ENCODE data around the gene RASGRP4.

The RASGRP4 gene

DNA sequence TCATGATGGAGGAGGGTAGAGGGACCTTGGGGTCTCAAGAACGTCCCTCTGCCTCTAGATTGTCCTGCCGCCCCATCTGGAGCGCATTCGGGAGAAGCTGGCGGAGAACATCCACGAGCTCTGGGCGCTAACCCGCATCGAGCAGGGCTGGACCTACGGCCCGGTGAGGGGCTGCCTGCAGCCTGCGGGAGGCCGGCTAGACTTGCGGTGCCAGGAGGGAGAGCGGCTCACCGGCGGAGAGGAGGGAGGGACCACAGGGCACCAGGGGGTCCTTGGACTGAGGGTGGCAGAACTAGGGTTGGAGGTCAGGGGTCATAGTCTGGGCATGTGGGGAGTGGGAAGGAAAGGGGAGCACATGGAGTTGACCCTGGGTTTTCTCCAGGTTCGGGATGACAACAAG lies 37.3 kb upstream of the RASGRP4 start:
- Histone ChIP-seq H3K9me3 (ENCODE audit: control insufficient read depth, insufficient read depth, low read length) (no peaks in the 10 kb centered on the region), H3K27me3 (ENCODE audit: control insufficient read depth, insufficient read depth, low read length) (no peaks in the 10 kb centered on the region), H3K9ac (ENCODE audit: low read depth, low read length) (no peak overlapping the region), H3K36me3 (ENCODE audit: control insufficient read depth, insufficient read depth, low read length) (peaks cover 72% of the 10 kb centered on the region), H3K27ac (ENCODE audit: low read depth, low read length) (no peak overlapping the region), H3K4me3 (ENCODE audit: low read depth, low read length) (no peak overlapping the region), H3K4me1 (ENCODE audit: control insufficient read depth, insufficient read depth, low read length) (no peaks in the 10 kb centered on the region)

DNA sequence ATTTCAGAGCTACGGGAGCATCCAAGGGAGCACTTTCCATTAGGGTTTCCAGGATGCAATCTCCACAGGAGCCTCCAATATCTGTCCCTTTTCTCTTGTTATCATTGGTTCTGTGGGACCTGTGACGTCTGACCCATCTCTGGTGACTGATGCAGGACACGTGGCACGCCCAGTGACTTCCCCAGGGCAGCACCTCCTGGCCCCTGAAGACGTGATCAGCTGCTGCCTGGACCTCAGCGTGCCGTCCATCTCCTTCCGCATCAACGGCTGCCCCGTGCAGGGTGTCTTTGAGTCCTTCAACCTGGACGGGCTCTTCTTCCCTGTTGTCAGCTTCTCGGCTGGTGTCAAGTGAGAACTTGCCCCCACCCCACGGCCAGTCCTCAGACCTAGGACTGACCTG lies 33.0 kb upstream of the RASGRP4 start:
- H3K4me3 ChIP-seq (ENCODE audit: low read depth, low read length), result no peak overlapping the region
- peaks cover 64% of the 10 kb centered on the region for H3K36me3 ChIP-seq (ENCODE audit: control insufficient read depth, insufficient read depth, low read length)

DNA sequence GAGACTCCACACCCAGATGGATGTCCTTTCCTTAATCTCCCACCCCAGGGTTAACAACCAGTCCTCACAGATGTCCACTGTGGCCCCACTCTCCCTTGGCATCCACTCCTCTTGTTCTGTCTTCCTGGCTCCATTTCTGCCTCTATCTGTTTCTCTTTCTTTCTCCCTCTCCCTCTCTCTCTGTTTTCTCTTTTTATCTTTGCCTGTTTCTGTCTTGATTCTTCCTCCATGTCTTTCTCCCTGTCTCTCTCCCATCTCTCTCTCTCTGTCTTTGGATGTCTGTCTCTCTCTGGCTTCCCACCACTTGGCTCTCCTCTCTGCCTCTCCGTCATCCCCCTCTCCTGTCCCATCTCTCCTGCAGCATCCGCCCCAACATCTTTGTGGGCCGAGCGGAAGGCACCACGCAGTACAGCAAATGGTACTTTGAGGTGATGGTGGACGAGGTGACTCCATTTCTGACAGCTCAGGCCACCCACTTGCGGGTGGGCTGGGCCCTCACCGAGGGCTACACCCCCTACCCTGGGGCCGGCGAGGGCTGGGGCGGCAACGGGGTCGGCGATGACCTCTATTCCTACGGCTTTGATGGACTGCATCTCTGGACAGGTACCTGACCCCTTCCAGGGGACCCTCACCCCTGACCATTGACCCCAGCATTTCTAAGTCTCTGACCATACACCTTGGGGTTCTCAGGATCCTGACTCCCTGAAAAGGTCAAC lies 31.8 kb upstream of the RASGRP4 start:
- Histone ChIP-seq H3K9ac (ENCODE audit: low read depth, low read length) (no peak overlapping the region), H3K36me3 (ENCODE audit: control insufficient read depth, insufficient read depth, low read length) (peaks cover 65% of the 10 kb centered on the region), H3K4me1 (ENCODE audit: control insufficient read depth, insufficient read depth, low read length) (no peaks in the 10 kb centered on the region), H3K27ac (ENCODE audit: low read depth, low read length) (no peak overlapping the region), H3K27me3 (ENCODE audit: control insufficient read depth, insufficient read depth, low read length) (no peaks in the 10 kb centered on the region), H3K9me3 (ENCODE audit: control insufficient read depth, insufficient read depth, low read length) (no peaks in the 10 kb centered on the region), H3K4me3 (ENCODE audit: low read depth, low read length) (no peak overlapping the region)

More for the DNA sequence above, 33.0 kb upstream of the RASGRP4 start:
- Histone ChIP-seq H3K9me3 (ENCODE audit: control insufficient read depth, insufficient read depth, low read length) (no peaks in the 10 kb centered on the region), H3K4me1 (ENCODE audit: control insufficient read depth, insufficient read depth, low read length) (no peaks in the 10 kb centered on the region), H3K27ac (ENCODE audit: low read depth, low read length) (no peak overlapping the region), H3K27me3 (ENCODE audit: control insufficient read depth, insufficient read depth, low read length) (no peaks in the 10 kb centered on the region), H3K9ac (ENCODE audit: low read depth, low read length) (no peak overlapping the region)

DNA sequence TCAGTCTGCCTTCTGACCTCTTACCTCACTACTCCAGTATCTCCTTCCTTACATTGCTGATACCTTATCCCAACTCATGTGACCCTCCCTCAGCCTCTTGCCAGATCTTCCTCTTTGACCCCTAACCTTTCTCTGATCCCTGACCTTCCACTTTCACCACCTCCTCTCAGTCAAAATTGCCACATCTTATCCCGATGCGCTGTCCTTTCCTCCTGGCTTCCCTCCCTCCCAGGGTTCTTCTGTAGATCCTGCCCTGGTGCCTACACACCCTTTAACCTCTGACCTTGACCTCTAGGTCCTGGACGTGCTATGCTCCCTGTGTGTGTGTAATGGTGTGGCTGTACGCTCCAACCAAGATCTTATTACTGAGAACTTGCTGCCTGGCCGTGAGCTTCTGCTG lies 31.2 kb upstream of the RASGRP4 start:
- no peak overlapping the region for H3K4me3 ChIP-seq (ENCODE audit: low read depth, low read length)
- H3K9ac ChIP-seq (ENCODE audit: low read depth, low read length), result no peak overlapping the region
- no peaks in the 10 kb centered on the region for H3K27me3 ChIP-seq (ENCODE audit: control insufficient read depth, insufficient read depth, low read length)
- H3K4me1 ChIP-seq (ENCODE audit: control insufficient read depth, insufficient read depth, low read length), result peaks cover 4% of the 10 kb centered on the region; the same call in 1 of the 2 replicates
- H3K36me3 ChIP-seq (ENCODE audit: control insufficient read depth, insufficient read depth, low read length), result peaks cover 66% of the 10 kb centered on the region
- H3K9me3 ChIP-seq (ENCODE audit: control insufficient read depth, insufficient read depth, low read length), result no peaks in the 10 kb centered on the region
- no peak overlapping the region for H3K27ac ChIP-seq (ENCODE audit: low read depth, low read length)

DNA sequence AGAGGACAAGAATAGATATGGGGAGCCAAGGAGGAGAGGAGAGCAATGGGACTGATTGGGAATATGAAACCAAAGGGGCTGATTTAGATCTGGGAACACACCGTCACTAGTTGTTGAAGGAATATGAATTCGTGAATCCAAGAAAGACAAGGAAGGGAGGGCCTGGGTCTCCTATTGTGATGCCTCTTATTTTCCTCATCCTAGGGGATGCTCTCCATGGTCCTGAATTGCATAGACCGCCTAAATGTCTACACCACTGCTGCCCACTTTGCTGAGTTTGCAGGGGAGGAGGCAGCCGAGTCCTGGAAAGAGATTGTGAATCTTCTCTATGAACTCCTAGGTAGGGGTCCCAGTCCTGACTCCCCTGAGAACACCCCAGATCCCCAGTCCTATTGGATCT lies 29.0 kb upstream of the RASGRP4 start:
- Histone ChIP-seq H3K4me3 (ENCODE audit: low read depth, low read length) (no peak overlapping the region), H3K9ac (ENCODE audit: low read depth, low read length) (no peak overlapping the region), H3K36me3 (ENCODE audit: control insufficient read depth, insufficient read depth, low read length) (peaks cover 68% of the 10 kb centered on the region), H3K27me3 (ENCODE audit: control insufficient read depth, insufficient read depth, low read length) (no peaks in the 10 kb centered on the region), H3K27ac (ENCODE audit: low read depth, low read length) (no peak overlapping the region), H3K9me3 (ENCODE audit: control insufficient read depth, insufficient read depth, low read length) (no peaks in the 10 kb centered on the region), H3K4me1 (ENCODE audit: control insufficient read depth, insufficient read depth, low read length) (peaks cover 4% of the 10 kb centered on the region; the same call in 1 of the 2 replicates)

DNA sequence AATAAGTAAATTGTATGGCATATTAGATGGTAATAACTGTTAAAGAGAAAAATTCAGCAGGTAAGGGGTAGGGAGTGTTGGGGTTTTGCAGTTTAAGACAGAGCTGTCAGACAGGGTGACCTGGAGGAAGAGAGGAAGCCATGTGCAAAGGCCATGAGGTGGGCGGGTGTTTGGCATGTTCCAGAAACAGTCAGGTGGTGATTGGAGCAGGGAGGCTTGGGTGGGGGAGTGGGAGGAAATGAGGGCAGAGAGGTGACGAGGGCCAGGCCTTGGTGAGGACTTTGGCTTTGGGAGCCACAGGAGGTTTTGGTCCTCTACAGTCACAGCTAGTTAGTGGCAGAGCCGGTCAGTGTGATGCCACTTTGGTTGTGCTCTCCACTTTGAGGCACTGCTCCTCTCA lies 27.6 kb upstream of the RASGRP4 start:
- Histone ChIP-seq H3K27ac (ENCODE audit: low read depth, low read length) (no peak overlapping the region), H3K4me3 (ENCODE audit: low read depth, low read length) (no peak overlapping the region), H3K27me3 (ENCODE audit: control insufficient read depth, insufficient read depth, low read length) (no peaks in the 10 kb centered on the region), H3K4me1 (ENCODE audit: control insufficient read depth, insufficient read depth, low read length) (peaks cover 4% of the 10 kb centered on the region; the same call in 1 of the 2 replicates), H3K9ac (ENCODE audit: low read depth, low read length) (no peak overlapping the region), H3K36me3 (ENCODE audit: control insufficient read depth, insufficient read depth, low read length) (peaks cover 58% of the 10 kb centered on the region), H3K9me3 (ENCODE audit: control insufficient read depth, insufficient read depth, low read length) (no peaks in the 10 kb centered on the region)

DNA sequence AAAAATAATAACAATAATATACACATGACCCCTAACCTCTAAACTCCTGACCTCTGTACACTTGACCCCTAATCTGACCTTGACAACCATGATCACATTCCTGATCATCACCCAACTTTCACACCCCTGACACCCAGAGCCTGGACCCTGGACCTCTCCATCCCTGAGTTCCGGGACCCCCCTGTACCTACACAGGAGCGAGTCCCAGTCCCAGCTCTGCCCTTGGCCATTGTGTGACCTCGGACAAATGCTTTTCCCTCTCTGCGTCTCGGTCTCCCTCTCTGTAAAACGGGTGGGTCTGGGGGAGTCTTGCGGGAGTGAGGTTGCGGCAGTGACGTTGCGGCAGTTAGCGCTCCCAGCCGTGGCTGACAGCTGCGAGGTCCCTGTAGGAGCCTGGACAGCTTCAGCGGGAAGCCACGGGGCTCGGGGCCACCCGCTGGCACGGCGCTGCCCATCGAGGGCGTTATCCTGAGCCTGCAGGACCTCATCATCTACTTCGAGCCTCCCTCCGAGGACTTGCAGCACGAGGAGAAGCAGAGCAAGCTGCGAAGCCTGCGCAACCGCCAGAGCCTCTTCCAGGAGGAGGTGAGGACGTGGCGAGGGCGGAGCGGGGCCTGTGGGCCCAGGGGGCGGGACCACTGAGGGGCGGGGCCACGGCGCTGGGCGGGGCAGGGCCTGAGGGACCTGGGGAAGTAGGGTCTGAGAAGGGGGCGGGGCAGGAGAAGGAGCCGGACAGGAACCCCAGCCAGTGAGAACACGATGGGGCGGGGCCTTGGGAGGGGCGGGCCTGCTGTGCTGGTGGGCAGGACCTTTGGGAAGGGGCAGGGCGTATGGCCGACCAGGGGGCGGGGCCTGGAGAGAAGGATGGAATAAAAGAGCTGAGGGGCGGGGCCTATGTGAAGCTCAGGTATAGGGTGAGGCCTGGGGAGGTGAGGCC lies 26.7 kb upstream of the RASGRP4 start:
- peak overlapping the region; percentile 31; the same call in 1 of the 2 replicates for H3K9ac ChIP-seq (ENCODE audit: low read depth, low read length)
- no peaks in the 10 kb centered on the region for H3K9me3 ChIP-seq (ENCODE audit: control insufficient read depth, insufficient read depth, low read length)
- H3K4me1 ChIP-seq (ENCODE audit: control insufficient read depth, insufficient read depth, low read length), result peaks cover 4% of the 10 kb centered on the region; the same call in 1 of the 2 replicates
- H3K27ac ChIP-seq (ENCODE audit: low read depth, low read length), result no peak overlapping the region
- H3K36me3 ChIP-seq (ENCODE audit: control insufficient read depth, insufficient read depth, low read length), result peaks cover 52% of the 10 kb centered on the region
- no peaks in the 10 kb centered on the region for H3K27me3 ChIP-seq (ENCODE audit: control insufficient read depth, insufficient read depth, low read length)
- H3K4me3 ChIP-seq (ENCODE audit: low read depth, low read length), result no peak overlapping the region

DNA sequence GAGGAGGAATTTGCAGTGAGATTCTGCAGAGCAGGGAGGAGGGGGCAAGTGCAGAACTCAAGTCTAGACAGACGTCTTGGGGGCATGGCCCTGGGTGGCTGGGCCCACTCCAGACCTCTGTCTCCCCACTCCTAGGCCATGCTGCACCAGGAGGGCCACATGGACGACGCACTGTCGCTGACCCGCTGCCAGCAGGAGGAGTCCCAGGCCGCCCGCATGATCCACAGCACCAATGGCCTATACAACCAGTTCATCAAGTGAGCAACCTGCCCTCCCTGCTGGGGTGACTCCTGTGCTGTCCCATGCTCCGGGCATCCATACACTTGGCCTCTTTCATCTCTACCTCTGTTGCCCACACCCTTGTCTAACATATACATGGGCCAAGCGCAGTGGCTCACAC lies 25.6 kb upstream of the RASGRP4 start:
- peaks cover 4% of the 10 kb centered on the region; the same call in 1 of the 2 replicates for H3K4me1 ChIP-seq (ENCODE audit: control insufficient read depth, insufficient read depth, low read length)

DNA sequence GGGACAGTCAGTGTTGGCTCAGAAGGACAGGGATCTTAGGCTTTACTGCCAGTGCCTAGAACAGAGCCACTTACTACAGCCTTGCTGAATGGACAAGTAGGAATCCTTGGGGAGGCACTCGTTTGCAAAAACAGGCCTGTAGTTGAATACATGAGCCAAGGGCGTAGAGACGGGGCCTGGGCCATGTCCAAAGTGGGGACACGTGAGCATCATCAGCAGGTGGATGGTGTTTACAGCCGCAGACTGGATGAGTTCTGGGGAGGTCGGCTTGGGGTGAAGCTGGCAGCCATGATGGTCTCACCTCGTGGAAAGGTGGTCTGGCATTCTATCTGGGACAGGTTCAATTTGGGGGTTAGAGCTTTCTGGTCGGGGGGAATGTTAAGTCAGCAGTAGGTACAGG lies 25.0 kb upstream of the RASGRP4 start:
- Histone ChIP-seq H3K36me3 (ENCODE audit: control insufficient read depth, insufficient read depth, low read length) (peaks cover 52% of the 10 kb centered on the region), H3K9me3 (ENCODE audit: control insufficient read depth, insufficient read depth, low read length) (no peaks in the 10 kb centered on the region), H3K4me1 (ENCODE audit: control insufficient read depth, insufficient read depth, low read length) (peaks cover 4% of the 10 kb centered on the region; the same call in 1 of the 2 replicates), H3K27ac (ENCODE audit: low read depth, low read length) (no peak overlapping the region), H3K9ac (ENCODE audit: low read depth, low read length) (no peak overlapping the region), H3K4me3 (ENCODE audit: low read depth, low read length) (no peak overlapping the region), H3K27me3 (ENCODE audit: control insufficient read depth, insufficient read depth, low read length) (no peaks in the 10 kb centered on the region)

More for the DNA sequence above, 25.6 kb upstream of the RASGRP4 start:
- no peaks in the 10 kb centered on the region for H3K9me3 ChIP-seq (ENCODE audit: control insufficient read depth, insufficient read depth, low read length)
- H3K9ac ChIP-seq (ENCODE audit: low read depth, low read length), result no peak overlapping the region
- no peak overlapping the region for H3K27ac ChIP-seq (ENCODE audit: low read depth, low read length)
- peaks cover 48% of the 10 kb centered on the region for H3K36me3 ChIP-seq (ENCODE audit: control insufficient read depth, insufficient read depth, low read length)
- H3K4me3 ChIP-seq (ENCODE audit: low read depth, low read length), result no peak overlapping the region
- no peaks in the 10 kb centered on the region for H3K27me3 ChIP-seq (ENCODE audit: control insufficient read depth, insufficient read depth, low read length)

DNA sequence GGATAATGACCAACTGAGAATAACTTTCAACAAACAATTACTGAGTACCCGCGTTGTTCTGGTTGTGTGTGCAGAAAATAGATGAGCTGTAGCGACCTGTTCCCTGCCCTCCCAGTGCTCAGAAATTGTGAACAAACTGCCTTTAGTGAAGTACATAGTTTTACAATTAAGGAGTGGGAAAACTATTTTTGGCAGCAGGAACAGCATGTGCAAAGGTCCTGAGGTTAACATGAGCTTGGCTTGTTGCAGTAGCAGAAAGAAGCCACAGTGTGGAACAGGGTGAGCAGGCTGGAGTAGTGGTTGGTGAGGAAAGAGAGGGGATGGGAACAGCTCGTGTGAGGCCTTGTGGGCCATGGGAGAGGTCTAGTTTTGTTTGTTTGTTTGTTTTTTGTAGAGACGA lies 23.5 kb upstream of the RASGRP4 start:
- Histone ChIP-seq H3K4me1 (ENCODE audit: control insufficient read depth, insufficient read depth, low read length) (peaks cover 4% of the 10 kb centered on the region; the same call in 1 of the 2 replicates), H3K27ac (ENCODE audit: low read depth, low read length) (no peak overlapping the region), H3K36me3 (ENCODE audit: control insufficient read depth, insufficient read depth, low read length) (peaks cover 50% of the 10 kb centered on the region), H3K4me3 (ENCODE audit: low read depth, low read length) (no peak overlapping the region), H3K9me3 (ENCODE audit: control insufficient read depth, insufficient read depth, low read length) (no peaks in the 10 kb centered on the region), H3K9ac (ENCODE audit: low read depth, low read length) (no peak overlapping the region), H3K27me3 (ENCODE audit: control insufficient read depth, insufficient read depth, low read length) (no peaks in the 10 kb centered on the region)

DNA sequence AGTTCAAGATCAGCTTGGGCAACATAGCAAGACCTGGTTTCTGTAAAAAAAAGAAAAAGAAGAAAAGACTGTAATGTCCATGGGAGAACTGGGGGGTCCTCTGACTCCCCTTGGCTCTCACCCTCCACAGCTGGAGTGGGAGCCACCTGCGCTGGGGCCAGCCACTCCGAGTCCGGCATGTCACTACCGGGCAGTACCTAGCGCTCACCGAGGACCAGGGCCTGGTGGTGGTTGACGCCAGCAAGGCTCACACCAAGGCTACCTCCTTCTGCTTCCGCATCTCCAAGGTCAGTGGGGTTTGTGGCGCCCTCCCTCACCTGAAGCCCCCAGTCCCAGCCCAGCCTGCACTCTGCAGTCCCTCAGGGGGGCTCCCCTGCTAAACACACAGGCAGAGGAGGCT lies 22.2 kb upstream of the RASGRP4 start:
- H3K4me1 ChIP-seq (ENCODE audit: control insufficient read depth, insufficient read depth, low read length), result peaks cover 4% of the 10 kb centered on the region; the same call in 1 of the 2 replicates
- H3K36me3 ChIP-seq (ENCODE audit: control insufficient read depth, insufficient read depth, low read length), result peaks cover 57% of the 10 kb centered on the region
- no peak overlapping the region for H3K4me3 ChIP-seq (ENCODE audit: low read depth, low read length)
- H3K9ac ChIP-seq (ENCODE audit: low read depth, low read length), result no peak overlapping the region
- H3K9me3 ChIP-seq (ENCODE audit: control insufficient read depth, insufficient read depth, low read length), result no peaks in the 10 kb centered on the region
- H3K27me3 ChIP-seq (ENCODE audit: control insufficient read depth, insufficient read depth, low read length), result no peaks in the 10 kb centered on the region
- H3K27ac ChIP-seq (ENCODE audit: low read depth, low read length), result no peak overlapping the region
